Gastroesophageal sphincter (tissue), 4 donors: ENCODE data around the gene SLX9. TPM values are rescaled to one million over a fixed set of nuclear protein-coding genes. Genes with fewer than 3 reads are reported as not detected.

Experiments used
- ATAC-seq: fragments of 150-250 bp; one replicate; pipeline ENCODE4 v1.9.1; 2016; ENCODE audit warnings: mild to moderate bottlenecking, moderate library complexity
- H3K27ac ChIP-seq, 4 donors: fragments of 200-600 bp; sonication (generic) in 3 of 4; 1 replicate in 3 of 4; 2 replicates in 1 of 4; pipeline ENCODE4 v1.5.1; 2016 to 2019
- H3K27me3 ChIP-seq: fragments of 200-600 bp; sonication (generic); one replicate; pipeline ENCODE4 v1.5.1; 2019
- H3K36me3 ChIP-seq, 2 donors: fragments of 200-600 bp; sonication (generic); one replicate each; pipeline ENCODE4 v1.5.1; 2019; ENCODE audit warnings: control low read depth in 1 of 2
- H3K4me1 ChIP-seq, 3 donors: fragments of 200-600 bp; sonication (generic); 1 replicate in 2 of 3; 2 replicates in 1 of 3; pipeline ENCODE4 v1.5.1; 2016 to 2019; ENCODE audit warnings: control low read depth in 2 of 3
- H3K4me3 ChIP-seq, 2 donors: fragments of 200-600 bp; sonication (generic); one replicate each; pipeline ENCODE4 v1.5.1; 2019; ENCODE audit warnings: mild to moderate bottlenecking in 1 of 2, moderate library complexity in 1 of 2
- H3K9me3 ChIP-seq, 3 donors: fragments of 200-600 bp; sonication (generic); one replicate each; pipeline ENCODE4 v1.5.1; 2017 to 2019; ENCODE audit warnings: control low read depth in 2 of 3
- CTCF ChIP-seq, 4 experiments: fragments of 200-600 bp in 2 of 4; fragments of 450-650 bp in 2 of 4; sonication (generic) in 1 of 4; IDR thresholded peaks; one replicate each; pipeline ENCODE4 v1.5.1; 2017 to 2019; ENCODE audit warnings: antibody characterized with exemption in 4 of 4, mild to moderate bottlenecking in 2 of 4, moderate library complexity in 2 of 4
- EP300 ChIP-seq: sonication (generic); formaldehyde crosslinking; IDR thresholded peaks from one replicate; pipeline ENCODE4 v1.6.1; 2017; ENCODE audit warnings: antibody characterized with exemption, mild to moderate bottlenecking
- POLR2A ChIP-seq, 2 donors: fragments of 450-650 bp; IDR thresholded peaks; one replicate each; pipeline ENCODE4 v1.6.1; 2017; ENCODE audit warnings: antibody characterized with exemption in 2 of 2, mild to moderate bottlenecking in 2 of 2, moderate library complexity in 1 of 2
- POLR2AphosphoS5 ChIP-seq: sonication (generic); formaldehyde crosslinking; IDR thresholded peaks from one replicate; pipeline ENCODE4 v1.6.1; 2017; ENCODE audit warnings: antibody characterized with exemption
- WGBS, 2 donors: methylation state at CpG; one replicate each; pipeline ENCODE4 v1.1.5; 2018; ENCODE audit warnings: low coverage in 1 of 2; 5-methylcytosine and 5-hydroxymethylcytosine counted together
- total RNA-seq, 4 donors: library from RNA; depleted of rRNA; stranded (reverse); fragments of >200 nt; gene quantifications; one replicate each; pipeline ENCODE4 v1.1.0, GENCODE V29; 2016

Gene SLX9
- total RNA-seq, 4 donors from 2014 or later = 15.7 to 53.9 (median 36.4) TPM

- ATAC-seq = no peak
- WGBS, 2 donors = 72 to 80% methylated on average over 3 to 9 of the region's 22 CpGs
- H3K4me3 ChIP-seq = no peak overlapping the region
- no peaks in the 10 kb centered on the region for H3K27me3 ChIP-seq
- peaks cover 0 to 28% (median 10%) of the 10 kb centered on the region in 3 donors for H3K4me1 ChIP-seq
- TF ChIP-seq EP300 (no peak), POLR2A (IDR thresholded peaks at IDR 0.05) (no peak), CTCF (IDR thresholded peaks at IDR 0.05) (no peak), POLR2AphosphoS5 (no peak)
- no peaks in the 10 kb centered on the region for H3K9me3 ChIP-seq
- H3K27ac ChIP-seq = no peak overlapping the region
- H3K36me3 ChIP-seq = peaks cover 0 to 55% of the 10 kb centered on the region in 2 donors
These were observed 7.5 kb downstream of the SLX9 start for GRCh38 chr21:44947111-44947929.

- H3K27ac ChIP-seq = no peak overlapping the region
- H3K4me1 ChIP-seq = peaks cover 0 to 32% (median 15%) of the 10 kb centered on the region in 3 donors
- 100% methylated on average over 4 of the region's 33 CpGs; no CpG with 5 or more reads in 1 of the 2 donors for WGBS, 2 donors
- no peaks in the 10 kb centered on the region for H3K9me3 ChIP-seq
- peaks cover 0 to 55% of the 10 kb centered on the region in 2 donors for H3K36me3 ChIP-seq
- no peaks in the 10 kb centered on the region for H3K27me3 ChIP-seq
- ATAC-seq = no peak
- no peak overlapping the region for H3K4me3 ChIP-seq
- no peak for TF ChIP-seq POLR2A (IDR thresholded peaks at IDR 0.05)
- no peak for TF ChIP-seq POLR2AphosphoS5
- TF ChIP-seq CTCF (IDR thresholded peaks at IDR 0.05) = no peak
- TF ChIP-seq EP300 = no peak
These were observed 8.1 kb downstream of the SLX9 start for GRCh38 chr21:44947930-44948331.

GRCh38 chr21:44948426-44949120, 8.7 kb downstream of the SLX9 start:
- WGBS, 2 donors = 94% methylated on average over 2 of the region's 16 CpGs; no CpG with 5 or more reads in 1 of the 2 donors
- Histone ChIP-seq H3K27ac (peak overlapping the region in 1 of 4 donors; percentile 75), H3K4me1 (peaks cover 0 to 39% (median 18%) of the 10 kb centered on the region in 3 donors), H3K36me3 (peaks cover 0 to 51% of the 10 kb centered on the region in 2 donors), H3K4me3 (no peak overlapping the region), H3K27me3 (no peaks in the 10 kb centered on the region), H3K9me3 (no peaks in the 10 kb centered on the region)
- ATAC-seq = no peak
- TF ChIP-seq CTCF (IDR thresholded peaks at IDR 0.05) (no peak), POLR2AphosphoS5 (no peak), POLR2A (IDR thresholded peaks at IDR 0.05) (no peak), EP300 (no peak)

GRCh38 chr21:44949161-44949778, 9.4 kb downstream of the SLX9 start:
- no CpG with 5 or more reads among the region's 30 CpGs for WGBS, 2 donors
- Histone ChIP-seq H3K27ac (peak overlapping the region in 3 of 4 donors; percentile 15 to 75 (median 62)), H3K36me3 (peaks cover 0 to 44% of the 10 kb centered on the region in 2 donors), H3K27me3 (no peaks in the 10 kb centered on the region), H3K4me3 (no peak overlapping the region), H3K4me1 (peaks cover 0 to 46% (median 18%) of the 10 kb centered on the region in 3 donors), H3K9me3 (no peaks in the 10 kb centered on the region)
- no peak for ATAC-seq
- TF ChIP-seq POLR2A (IDR thresholded peaks at IDR 0.05) (no peak), POLR2AphosphoS5 (no peak), EP300 (no peak), CTCF (IDR thresholded peaks at IDR 0.05) (no peak)
